ENCODE data around the gene ADAP1.

The ADAP1 gene

GRCh38 chr7:885261-885892, 69.1 kb downstream of the ADAP1 start:
- no peak for TF ChIP-seq CTCF (conservative IDR thresholded peaks at IDR 0.05; ENCODE audit: low read length)
- H3K4me3 ChIP-seq (ENCODE audit: low read length): no peak overlapping the region
- no peak for DNase-seq (ENCODE audit: low read depth)

DNA sequence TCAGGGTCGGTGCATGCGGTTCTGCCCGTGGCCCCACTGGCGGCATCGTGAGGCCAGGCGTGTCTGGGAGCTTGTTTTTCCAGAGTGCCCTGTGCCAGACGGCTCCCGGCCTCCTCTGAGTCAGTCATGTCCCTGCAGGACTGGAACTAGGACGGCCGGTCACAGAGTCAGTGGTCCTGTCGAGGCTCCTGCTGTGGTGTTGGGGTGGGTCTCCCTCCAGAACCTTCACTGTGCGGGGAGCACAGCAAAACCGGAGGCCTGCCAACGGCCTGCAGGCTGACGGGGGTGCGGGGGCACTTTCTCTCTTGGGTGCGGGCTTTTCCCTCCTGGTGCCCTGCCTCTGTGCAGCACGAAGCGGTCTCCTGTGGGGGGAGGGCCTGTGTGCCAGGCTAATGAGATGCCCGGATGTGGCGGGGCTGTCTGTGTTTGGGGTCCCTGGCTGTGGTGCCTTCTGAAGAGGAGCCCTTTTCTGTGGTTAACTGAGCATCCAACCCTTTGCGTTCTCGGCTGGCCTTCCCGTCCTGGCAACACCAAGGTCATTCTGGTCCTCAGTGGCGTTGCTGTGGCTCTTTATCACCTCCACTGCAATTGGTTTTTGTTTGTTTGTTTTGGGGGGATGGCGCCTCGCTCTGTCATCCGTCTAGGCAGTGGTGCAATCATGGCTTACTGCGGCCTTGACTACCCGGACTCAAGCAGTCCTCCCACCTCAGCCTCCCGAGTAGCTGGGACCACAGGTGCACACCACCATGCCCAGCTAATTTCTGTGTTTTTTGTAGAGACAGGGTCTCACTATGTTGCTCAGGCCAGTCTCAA, 70.1 kb downstream of the ADAP1 start:
- TF ChIP-seq CTCF (conservative IDR thresholded peaks at IDR 0.05; ENCODE audit: low read length): no peak
- no peak for DNase-seq (ENCODE audit: low read depth)
- H3K4me3 ChIP-seq (ENCODE audit: low read length): no peak overlapping the region

GRCh38 chr7:883055-884021, 71.1 kb downstream of the ADAP1 start:
- TF ChIP-seq CTCF (conservative IDR thresholded peaks at IDR 0.05; ENCODE audit: low read length): peak; percentile 13; the same call in 1 of the 2 replicates
- no peak for DNase-seq (ENCODE audit: low read depth)
- H3K4me3 ChIP-seq (ENCODE audit: low read length): no peak overlapping the region

GRCh38 chr7:882336-883035, 72.0 kb downstream of the ADAP1 start:
- no peak overlapping the region for H3K4me3 ChIP-seq (ENCODE audit: low read length)
- TF ChIP-seq CTCF (conservative IDR thresholded peaks at IDR 0.05; ENCODE audit: low read length): no peak
- no peak for DNase-seq (ENCODE audit: low read depth)

- DNase-seq (ENCODE audit: low read depth): no peak
- TF ChIP-seq CTCF (conservative IDR thresholded peaks at IDR 0.05; ENCODE audit: low read length): no peak
- H3K4me3 ChIP-seq (ENCODE audit: low read length): no peak overlapping the region
These were observed 72.8 kb downstream of the ADAP1 start for GRCh38 chr7:881441-882234.

DNA sequence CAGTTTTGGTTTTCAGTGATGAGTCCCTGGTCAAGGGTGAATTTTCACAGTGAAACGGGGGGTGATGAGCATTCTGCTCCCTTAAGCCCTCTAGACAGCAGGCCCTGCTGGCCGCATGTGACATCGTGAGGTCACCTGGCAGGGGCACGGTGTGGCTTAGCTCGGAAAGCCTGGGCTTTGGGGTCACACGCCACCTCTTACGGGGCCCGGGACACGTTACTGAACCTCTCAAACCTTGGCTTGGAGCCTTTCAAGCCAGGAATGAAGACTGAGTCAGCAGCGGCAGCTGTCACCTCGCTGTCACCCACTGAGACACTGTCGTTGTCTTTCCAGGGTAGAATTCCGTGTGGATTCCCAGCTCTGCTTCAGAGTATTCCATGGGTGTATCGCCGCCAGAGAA, 74.0 kb downstream of the ADAP1 start:
- TF ChIP-seq CTCF (conservative IDR thresholded peaks at IDR 0.05; ENCODE audit: low read length): no peak
- DNase-seq (ENCODE audit: low read depth): no peak

More for the DNA sequence above, 74.0 kb downstream of the ADAP1 start:
- H3K4me3 ChIP-seq (ENCODE audit: low read length): no peak overlapping the region
